GM18498 (cell line): Measurements from ENCODE around the gene POLR1G.

Experiments used
- ATAC-seq: cut with Tn5 transposase; IDR thresholded peaks from one replicate; pipeline ENCODE4 v1.9.1; 2021; ENCODE audit warnings: mild to moderate bottlenecking, moderate library complexity; ENCODE audit not compliant: unreplicated experiment

The POLR1G gene

DNA sequence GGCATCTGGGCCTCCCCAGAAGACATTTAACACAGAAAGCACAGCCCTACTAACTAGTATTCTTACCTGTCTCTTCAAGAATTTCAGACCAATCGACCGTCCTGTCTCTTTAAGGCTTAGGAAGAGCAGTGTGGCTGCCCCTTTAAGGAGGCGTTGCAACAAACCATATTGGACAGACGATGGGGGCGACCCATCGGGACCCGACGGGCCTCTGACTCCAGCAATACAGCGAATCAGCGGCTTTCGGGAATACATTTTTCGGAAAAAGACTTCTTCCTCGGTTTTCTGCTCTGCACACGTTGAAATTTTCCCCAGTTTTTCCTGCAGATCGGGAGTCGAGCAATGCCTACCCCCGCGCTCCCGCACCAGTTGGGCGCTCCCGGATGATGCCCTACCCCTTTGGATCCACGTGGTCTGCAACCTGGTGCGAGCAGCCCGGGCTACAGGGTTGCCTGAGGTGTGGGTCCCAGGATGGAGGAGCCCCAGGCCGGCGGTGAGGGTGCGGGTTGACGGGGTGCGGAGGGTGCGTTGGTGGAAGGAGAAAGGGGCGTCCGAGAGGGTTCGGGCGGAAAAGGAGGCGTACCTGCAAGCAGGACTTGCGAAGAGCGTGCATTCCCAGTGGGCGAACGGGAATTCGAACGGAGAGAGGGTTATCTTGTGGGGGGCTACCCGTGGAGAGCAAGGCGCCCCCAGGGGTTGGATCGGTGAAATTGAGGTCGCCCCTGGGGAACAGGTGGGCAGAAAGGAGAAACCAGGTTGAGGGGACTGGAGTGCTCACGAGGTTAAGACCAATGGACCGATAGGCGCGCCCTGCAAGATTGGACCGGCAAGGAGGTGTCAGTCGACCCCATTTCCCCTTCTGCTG, at the start of gene POLR1G:
TSS of gene POLR1G (plus strand) at position 419 of the 865 bp plus-strand sequence. CDS start at position 472, 53 bp downstream.
- peak; percentile 79 for ATAC-seq

DNA sequence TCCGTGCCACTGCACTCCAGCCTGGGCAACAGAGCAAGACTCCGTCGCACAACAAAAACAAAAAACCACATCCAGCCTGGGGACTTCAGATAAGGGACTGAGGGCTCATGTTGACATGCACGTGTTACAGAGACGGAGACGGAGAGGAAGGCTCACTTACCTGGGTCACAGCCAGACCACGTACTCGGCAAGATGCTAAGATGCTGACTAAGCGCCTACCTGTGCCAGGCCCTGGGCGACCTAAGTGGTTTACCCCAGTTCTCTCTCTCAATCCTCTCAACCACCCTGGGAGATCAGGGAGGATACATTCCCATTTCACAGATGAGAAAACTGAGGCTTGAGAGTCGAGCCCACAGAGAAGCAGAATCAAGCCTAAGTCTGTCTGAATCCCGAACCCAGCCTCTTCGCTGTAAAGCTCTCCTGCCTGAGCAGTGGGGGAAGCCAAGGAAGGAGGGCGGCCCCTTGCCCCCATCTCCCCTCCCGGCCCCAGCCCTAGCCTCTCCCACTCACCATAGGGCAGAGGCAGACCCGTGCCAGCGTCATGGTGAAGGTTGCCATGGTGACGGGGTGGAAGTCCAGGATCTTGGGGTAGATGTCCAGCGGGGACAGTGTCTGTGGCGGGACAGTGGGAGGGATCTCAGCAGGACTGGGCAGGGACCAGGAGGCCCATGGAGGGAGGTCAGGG, 49.5 kb upstream of the POLR1G start:
- ATAC-seq: no peak

GRCh38 chr19:45357445-45357783, 49.0 kb upstream of the POLR1G start:
- ATAC-seq: no peak

GRCh38 chr19:45358213-45358792, 48.1 kb upstream of the POLR1G start:
- ATAC-seq: no peak

DNA sequence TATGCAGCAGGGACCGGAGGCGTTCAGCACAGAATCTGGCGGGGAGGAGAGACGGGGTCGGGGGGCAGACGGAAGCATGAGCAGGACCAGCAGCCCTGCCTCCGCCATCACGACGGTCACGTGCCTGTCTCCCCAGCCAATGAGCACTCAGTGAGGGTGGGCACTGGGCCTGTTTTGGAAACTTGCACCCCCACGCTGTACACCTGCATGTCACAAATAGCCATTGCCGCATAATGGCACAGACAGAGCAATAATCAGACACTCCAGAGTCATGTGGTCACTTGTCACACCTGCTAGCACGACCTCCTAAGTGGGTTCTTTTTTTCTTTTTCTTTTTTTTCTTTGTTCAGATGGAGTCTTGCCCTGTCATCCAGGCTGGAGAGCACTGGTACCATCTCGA, 44.8 kb upstream of the POLR1G start:
- ATAC-seq: no peak

DNA sequence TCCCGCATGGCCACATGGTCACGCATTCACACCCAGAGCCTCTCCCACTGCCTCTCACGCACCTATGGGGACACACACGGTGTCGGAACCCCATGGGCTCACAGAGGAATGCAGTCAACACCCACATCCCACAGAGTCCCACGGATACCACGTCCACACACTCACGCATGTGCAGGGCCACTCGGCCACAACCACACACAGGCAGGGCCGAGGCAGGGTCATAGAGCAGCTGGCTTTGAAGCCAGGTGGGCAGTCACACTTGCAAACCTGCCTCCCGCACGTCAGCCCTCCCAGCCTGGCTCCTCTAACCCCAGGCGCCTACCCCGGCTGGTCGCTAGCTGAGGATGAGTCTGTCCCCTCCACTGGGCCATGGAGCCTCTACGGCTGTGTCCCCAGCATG, 44.2 kb upstream of the POLR1G start:
- no peak for ATAC-seq

GRCh38 chr19:45363861-45364459, 42.5 kb upstream of the POLR1G start:
- no peak for ATAC-seq

DNA sequence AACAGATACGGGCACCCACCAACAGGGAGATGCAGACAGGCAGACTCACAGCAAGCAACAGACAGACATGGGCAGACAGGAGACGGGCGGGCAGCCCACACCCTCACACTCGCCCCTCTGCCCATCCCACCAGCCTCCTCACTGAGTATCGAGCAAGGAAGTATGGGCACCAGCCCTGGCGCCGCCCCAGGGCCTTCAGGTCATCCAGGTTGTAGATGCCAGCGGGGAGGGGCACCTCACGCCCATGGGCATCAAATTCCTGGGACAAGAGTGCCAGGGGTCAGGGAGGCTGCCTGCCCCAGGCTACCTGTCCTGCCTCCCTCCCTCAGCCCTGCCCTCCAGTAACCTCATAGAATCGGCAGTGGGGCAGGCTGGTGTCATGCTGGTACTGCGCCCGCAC, 41.7 kb upstream of the POLR1G start:
- no peak for ATAC-seq

GRCh38 chr19:45368127-45368526, 38.3 kb upstream of the POLR1G start:
- ATAC-seq: no peak

GRCh38 chr19:45368737-45369340, 37.6 kb upstream of the POLR1G start:
- no peak for ATAC-seq

DNA sequence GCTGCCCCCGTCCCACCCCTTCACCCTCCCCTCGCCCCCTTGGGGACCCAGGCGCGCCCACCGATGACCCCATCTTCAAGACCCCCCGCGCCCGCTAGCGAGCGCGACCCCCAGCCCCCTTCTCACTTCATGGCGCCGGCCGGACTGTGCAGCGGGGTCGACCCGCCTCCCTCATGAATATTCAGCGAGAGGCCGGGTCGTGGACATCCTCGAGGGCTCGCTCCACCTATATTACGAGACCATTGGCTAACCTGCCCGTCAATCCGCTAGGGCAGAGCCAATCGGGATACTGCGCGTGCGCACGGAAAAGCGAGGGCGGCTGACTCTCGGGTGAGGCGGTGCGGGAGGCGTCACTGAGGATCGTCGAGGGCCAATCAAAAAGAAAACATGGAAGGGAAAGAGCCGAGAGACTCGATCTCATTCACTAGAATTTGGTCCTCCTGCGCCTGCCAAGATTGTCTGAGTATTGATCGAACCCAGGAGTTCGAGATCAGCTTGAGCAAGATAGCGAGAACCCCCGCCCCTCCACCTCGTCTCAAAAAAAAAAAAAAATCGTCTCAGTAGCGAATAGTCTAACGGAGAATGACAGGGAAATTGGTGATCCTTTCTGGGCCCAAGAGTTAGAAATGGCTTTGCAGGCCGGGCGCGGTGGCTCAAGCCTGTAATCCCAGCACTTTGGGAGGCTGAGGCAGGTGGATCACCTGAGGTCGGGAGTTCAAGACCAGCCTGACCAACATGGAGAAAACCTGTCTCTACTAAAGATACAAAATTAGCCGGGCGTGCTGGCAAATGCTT, 35.8 kb upstream of the POLR1G start, which contains the start of gene ERCC2:
TSS of gene ERCC2 (minus strand) at position 164 of the 795 bp plus-strand sequence. CDS start at position 131, 33 bp downstream.
- peak; percentile 96 for ATAC-seq

GRCh38 chr19:45376045-45376724, 30.3 kb upstream of the POLR1G start:
- ATAC-seq: no peak

DNA sequence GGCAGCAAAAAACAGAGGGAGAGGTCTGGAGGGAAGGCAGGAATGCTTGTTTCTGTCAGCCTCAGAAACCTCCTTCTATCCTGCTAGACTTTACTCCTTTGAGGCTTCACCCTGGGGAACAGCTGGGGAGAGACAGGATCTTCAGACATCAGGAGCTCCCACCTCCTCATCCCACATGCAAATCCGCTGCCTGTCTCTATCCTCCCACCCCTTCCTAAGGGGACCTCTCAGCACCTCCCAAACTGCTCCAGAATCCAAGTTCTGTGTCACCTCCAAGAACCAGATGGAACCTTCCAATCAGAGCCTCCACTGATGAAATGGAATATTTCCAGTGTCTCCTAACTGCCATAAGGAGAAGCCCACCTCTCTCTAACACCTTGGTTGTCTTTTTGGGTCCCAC, 26.3 kb upstream of the POLR1G start:
- ATAC-seq: no peak

DNA sequence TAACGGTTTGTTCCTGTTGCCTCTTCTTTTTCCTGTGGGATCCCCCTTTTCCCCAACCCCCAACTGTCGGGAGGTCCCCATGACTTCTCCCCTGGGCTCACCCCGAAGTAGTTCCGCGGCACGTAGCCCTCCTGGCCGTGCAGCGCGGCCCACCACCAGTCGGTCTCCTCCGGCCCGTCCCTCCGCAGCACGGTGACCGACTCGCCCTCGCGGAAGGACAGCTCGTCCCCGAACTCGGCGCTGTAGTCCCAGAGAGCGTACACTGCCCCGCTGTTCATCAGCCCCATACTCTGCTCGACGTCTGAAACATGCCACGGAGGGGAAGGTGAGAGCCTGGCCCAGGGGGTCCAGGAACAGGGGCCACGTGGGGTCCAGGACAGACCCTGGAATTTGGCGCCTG, 24.0 kb upstream of the POLR1G start:
- no peak for ATAC-seq

- no peak for ATAC-seq
Observed at GRCh38 chr19:45385392-45386221, 20.8 kb upstream of the POLR1G start.

DNA sequence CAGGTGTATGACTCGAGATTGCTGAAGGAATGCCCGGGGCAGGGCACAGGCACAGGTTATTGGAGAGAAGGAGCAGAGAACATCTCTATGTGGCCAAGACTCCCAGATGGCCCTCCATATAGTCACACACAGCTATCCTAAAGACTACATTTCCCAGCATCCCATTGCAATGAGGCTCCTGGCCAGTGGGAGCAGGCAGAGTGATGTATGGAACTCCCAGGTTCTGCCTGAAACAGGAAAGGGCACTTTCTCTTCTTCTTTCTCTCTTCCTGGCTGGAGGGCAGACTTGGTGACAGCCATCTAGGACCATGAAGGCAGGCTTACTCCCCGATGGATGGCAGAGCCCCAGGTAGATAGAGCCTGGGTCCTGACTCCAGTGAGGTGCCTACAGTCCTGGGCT, 15.1 kb upstream of the POLR1G start:
- ATAC-seq: no peak

- no peak for ATAC-seq
Observed at GRCh38 chr19:45391871-45392665, 14.4 kb upstream of the POLR1G start.
